BLaER1 (cell line): ENCODE data around the gene PDXK.

Experiments used
- H3K27ac ChIP-seq: shearing (Covaris generic); formaldehyde crosslinking; 2 replicates; pipeline ENCODE4 v1.8.1; 2022
- H3K27me3 ChIP-seq: shearing (Covaris generic); formaldehyde crosslinking; 2 replicates; pipeline ENCODE4 v1.8.1; 2022
- H3K36me3 ChIP-seq: shearing (Covaris generic); formaldehyde crosslinking; 2 replicates; pipeline ENCODE4 v1.8.1; 2022
- H3K4me1 ChIP-seq: shearing (Covaris generic); formaldehyde crosslinking; 2 replicates; pipeline ENCODE4 v1.8.1; 2022
- H3K4me2 ChIP-seq: shearing (Covaris generic); formaldehyde crosslinking; 2 replicates; pipeline ENCODE4 v1.8.1; 2022
- H3K4me3 ChIP-seq: shearing (Covaris generic); formaldehyde crosslinking; 2 replicates; pipeline ENCODE4 v1.8.1; 2022
- H3K9ac ChIP-seq: shearing (Covaris generic); formaldehyde crosslinking; 2 replicates; pipeline ENCODE4 v1.8.1; 2022
- H3K9me3 ChIP-seq: shearing (Covaris generic); formaldehyde crosslinking; 2 replicates; pipeline ENCODE4 v1.8.1; 2022
- H4K20me1 ChIP-seq: shearing (Covaris generic); formaldehyde crosslinking; 2 replicates; pipeline ENCODE4 v1.8.1; 2022
- Cebpa-rat ChIP-seq: shearing (Covaris generic); IDR thresholded peaks from 2 replicates; pipeline ENCODE4 v1.8.1; 2022

PDXK gene

DNA sequence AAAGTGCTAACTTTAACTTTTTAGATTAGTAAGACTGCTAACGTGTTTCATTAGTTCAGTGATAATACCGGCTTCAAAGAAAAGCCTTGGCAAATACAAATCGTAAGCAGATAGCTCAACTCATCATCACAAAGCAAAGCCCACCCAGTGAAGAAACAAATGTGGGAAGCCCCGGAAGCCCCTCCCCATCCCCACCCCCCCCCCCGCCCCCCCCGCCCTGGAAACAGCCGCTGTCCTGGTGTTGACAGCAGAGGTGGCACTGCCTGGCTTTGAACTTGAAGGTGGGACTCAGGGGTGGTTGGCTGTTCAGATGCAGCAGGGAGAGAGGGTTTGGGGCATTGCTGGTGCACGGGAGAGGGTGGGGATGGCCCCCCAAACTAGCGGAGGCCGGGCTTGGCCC is 14.1 kb downstream of the PDXK start:
- peaks cover 92% of the 10 kb centered on the region for H4K20me1 ChIP-seq
- peaks cover 73% of the 10 kb centered on the region for H3K4me1 ChIP-seq
- no peaks in the 10 kb centered on the region; the same call in 1 of the 2 replicates for H3K9me3 ChIP-seq
- peak overlapping the region; percentile 80 for H3K4me2 ChIP-seq
- H3K4me3 ChIP-seq = no peak overlapping the region
- TF ChIP-seq Cebpa-rat = no peak
- peaks cover 15% of the 10 kb centered on the region; the same call in 1 of the 2 replicates for H3K36me3 ChIP-seq
- H3K27ac ChIP-seq = 0 out of 2 replicates have a peak overlapping the region, but pooled peaks have one; percentile 14
- no peaks in the 10 kb centered on the region for H3K27me3 ChIP-seq
- H3K9ac ChIP-seq = no peak overlapping the region

DNA sequence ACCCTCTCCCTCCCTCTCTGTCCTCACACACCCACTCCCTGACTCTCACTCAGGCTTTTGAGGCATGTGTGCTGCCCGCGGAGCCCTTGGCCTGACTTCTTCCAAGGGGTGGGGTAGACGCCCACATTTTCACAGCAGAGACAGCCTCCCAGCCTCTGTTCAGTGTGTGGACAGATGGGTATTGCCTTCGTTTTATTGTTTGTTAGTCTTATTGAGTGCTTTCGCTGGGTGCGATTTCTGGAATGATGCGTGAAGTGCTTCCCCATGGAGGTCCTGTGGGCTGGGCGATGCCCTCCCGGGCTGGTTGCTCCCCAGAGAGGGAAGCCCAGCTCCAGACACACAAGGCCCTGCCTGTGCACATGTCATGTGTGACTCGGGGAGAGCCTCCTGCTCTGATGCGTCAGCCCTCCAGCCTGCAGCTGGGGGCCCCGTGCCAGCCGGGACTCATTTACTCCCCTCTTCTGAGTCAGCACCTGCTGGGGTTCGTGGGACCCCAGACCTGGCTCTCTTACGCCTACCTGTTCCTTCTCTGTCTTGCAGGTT is 14.7 kb downstream of the PDXK start:
- TF ChIP-seq Cebpa-rat = no peak
- Histone ChIP-seq H3K4me3 (no peak overlapping the region), H3K9ac (no peak overlapping the region), H3K9me3 (no peaks in the 10 kb centered on the region; the same call in 1 of the 2 replicates), H3K36me3 (peaks cover 19% of the 10 kb centered on the region; the same call in 1 of the 2 replicates), H3K4me2 (peak overlapping the region; percentile 80), H3K27me3 (no peaks in the 10 kb centered on the region), H4K20me1 (peaks cover 91% of the 10 kb centered on the region), H3K27ac (0 out of 2 replicates have a peak overlapping the region, but pooled peaks have one; percentile 14), H3K4me1 (peaks cover 68% of the 10 kb centered on the region)

DNA sequence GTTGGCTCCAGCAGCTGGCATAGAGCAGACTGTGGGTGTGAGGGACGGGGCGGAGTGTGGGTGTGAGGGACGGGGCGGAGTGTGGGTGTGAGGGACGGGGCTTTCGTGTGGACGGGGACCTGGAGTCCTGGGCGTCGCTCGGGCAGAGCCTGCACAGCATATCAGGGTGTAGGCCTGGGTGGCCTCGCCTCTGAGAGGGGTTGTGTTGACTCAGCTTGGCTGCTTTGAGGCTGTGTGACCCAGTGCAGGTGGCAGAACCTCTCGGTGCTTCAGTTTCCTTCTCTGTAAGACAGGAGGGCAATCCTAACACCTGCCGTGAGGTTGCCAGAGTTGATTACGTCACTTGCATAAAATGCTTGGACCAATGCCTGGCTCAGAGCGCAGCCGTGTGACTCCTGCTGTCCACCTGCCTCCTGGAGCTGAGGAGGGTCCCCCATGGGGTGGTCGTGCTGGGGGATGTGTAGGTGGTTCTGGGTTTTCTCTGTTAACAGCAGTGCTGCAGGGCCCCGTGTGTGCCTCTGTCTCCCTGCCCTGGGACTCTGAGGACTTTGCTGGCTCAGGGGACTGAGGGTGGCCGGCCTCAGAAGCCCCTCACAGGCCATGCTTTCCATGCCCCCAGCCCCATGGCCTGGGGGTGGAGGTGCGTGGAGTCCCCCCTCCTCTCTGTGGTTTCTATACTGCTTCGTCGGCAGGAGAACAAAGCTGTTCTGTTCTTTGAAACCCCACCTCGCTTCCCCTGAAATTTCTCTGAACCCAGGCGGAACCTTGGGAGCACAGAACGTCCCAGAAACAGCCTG is 15.4 kb downstream of the PDXK start:
- Histone ChIP-seq H4K20me1 (peaks cover 88% of the 10 kb centered on the region), H3K4me1 (peaks cover 67% of the 10 kb centered on the region), H3K4me3 (no peak overlapping the region), H3K36me3 (peaks cover 19% of the 10 kb centered on the region; the same call in 1 of the 2 replicates), H3K4me2 (peak overlapping the region; percentile 80), H3K27ac (no peak overlapping the region), H3K9ac (peak overlapping the region; percentile 23; the same call in 1 of the 2 replicates), H3K9me3 (no peaks in the 10 kb centered on the region; the same call in 1 of the 2 replicates), H3K27me3 (no peaks in the 10 kb centered on the region)
- TF ChIP-seq Cebpa-rat = no peak

DNA sequence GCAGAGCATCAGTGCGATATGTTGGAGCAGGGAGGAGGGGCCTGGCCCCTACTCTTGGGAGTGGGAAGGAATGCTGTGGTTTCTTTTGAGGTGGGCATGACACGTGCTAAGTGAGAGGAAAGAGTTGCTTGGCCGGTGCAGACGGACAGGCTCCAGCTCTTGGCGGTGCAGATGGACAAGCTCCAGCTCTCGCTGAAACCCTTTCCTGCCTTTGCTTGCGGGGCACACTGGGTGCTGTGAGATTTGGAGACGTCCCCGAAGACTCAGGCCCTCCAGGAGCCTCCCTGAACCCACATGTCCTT is 15.9 kb downstream of the PDXK start:
- H3K9ac ChIP-seq = peak overlapping the region; percentile 23; the same call in 1 of the 2 replicates
- H3K4me1 ChIP-seq = peaks cover 66% of the 10 kb centered on the region
- peaks cover 19% of the 10 kb centered on the region; the same call in 1 of the 2 replicates for H3K36me3 ChIP-seq
- H3K27ac ChIP-seq = no peak overlapping the region
- TF ChIP-seq Cebpa-rat = no peak
- no peak overlapping the region for H3K4me3 ChIP-seq
- peaks cover 83% of the 10 kb centered on the region for H4K20me1 ChIP-seq
- H3K27me3 ChIP-seq = no peaks in the 10 kb centered on the region
- peak overlapping the region; percentile 80 for H3K4me2 ChIP-seq
- H3K9me3 ChIP-seq = no peaks in the 10 kb centered on the region; the same call in 1 of the 2 replicates

DNA sequence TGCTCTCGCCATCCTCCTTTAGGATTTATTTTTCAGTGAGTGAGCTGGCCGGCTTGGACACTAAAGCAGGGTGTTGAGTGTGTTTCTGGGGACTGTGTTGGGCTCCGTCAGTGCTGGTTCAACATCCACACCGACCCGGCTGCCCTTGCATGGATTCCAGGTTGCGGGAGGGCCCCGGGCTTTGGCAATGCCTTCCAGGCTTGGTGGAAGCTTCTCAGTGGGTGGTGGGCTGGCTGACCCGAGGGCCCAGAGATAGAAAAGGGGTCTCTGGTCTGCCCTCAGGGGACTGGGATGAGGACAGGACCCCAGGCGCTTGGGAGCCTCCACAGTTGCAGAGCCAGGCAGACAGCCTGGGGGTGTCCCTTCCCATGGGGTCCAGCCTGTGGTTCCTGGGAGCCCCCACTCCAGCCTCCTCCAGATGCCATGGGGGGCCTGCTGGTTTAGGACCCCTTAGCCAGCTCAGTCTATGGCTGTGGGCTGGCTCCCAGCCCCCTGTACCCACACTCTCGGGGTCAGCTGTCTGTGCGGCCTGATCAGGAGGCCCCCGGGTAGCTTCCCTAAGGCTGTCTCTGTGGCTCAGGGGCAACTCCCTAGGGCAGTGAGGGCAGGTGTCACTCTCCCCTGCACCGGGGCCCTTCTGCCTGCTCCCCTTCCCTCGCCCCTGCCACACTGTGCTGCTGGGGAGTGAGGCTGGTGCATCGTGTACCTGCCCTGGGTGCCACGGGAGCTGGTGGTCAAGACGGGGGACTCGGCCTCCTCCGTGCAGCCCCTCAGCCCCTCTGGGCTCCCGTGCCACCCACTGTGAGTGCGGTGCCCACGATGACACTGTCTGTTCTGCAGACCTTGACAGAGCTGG is 16.5 kb downstream of the PDXK start:
- peaks cover 83% of the 10 kb centered on the region for H4K20me1 ChIP-seq
- H3K9ac ChIP-seq = peak overlapping the region; percentile 23
- H3K36me3 ChIP-seq = peaks cover 19% of the 10 kb centered on the region; the same call in 1 of the 2 replicates
- no peaks in the 10 kb centered on the region; the same call in 1 of the 2 replicates for H3K9me3 ChIP-seq
- H3K4me3 ChIP-seq = no peak overlapping the region
- peaks cover 71% of the 10 kb centered on the region for H3K4me1 ChIP-seq
- TF ChIP-seq Cebpa-rat = no peak
- H3K4me2 ChIP-seq = peak overlapping the region; percentile 80
- H3K27me3 ChIP-seq = no peaks in the 10 kb centered on the region
- 0 out of 2 replicates have a peak overlapping the region, but pooled peaks have one; percentile 9 for H3K27ac ChIP-seq

DNA sequence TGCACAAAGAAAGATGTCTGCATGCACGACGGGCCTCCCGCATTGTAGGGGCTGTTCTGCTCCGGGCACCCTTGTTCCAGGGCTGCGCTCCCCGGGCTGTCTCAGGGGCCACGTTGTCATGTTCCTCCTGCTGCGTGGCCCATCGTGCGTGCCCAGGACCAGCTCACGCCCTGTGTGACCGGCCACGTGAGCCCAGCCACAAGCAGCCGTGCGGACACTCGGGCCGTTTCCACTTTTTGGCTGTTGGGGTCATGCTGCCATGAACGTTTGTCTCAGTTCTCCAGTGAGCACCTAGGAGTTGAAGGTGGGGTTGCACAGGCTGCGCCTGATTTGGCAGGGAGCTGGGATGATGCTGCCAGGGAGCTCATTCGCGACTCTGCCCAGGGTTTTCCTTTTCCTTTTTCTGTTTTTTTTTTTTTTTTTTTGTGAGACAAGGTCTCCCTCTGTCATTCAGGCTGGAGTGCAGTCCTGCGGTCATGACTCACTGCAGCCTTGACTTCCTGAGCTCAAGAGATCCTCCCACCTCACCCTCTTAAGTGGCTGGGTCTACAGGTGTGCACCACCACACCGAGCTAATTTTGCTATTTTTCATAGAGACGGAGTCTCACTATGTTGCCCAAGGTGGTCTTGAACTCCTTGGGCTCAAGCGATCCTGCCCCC is 17.4 kb downstream of the PDXK start:
- H3K9ac ChIP-seq = no peak overlapping the region
- H3K27me3 ChIP-seq = no peaks in the 10 kb centered on the region
- peaks cover 78% of the 10 kb centered on the region for H4K20me1 ChIP-seq
- H3K4me1 ChIP-seq = peaks cover 76% of the 10 kb centered on the region
- no peak for TF ChIP-seq Cebpa-rat
- no peaks in the 10 kb centered on the region; the same call in 1 of the 2 replicates for H3K9me3 ChIP-seq
- peak overlapping the region; percentile 80 for H3K4me2 ChIP-seq
- no peak overlapping the region for H3K27ac ChIP-seq
- peaks cover 19% of the 10 kb centered on the region; the same call in 1 of the 2 replicates for H3K36me3 ChIP-seq
- no peak overlapping the region for H3K4me3 ChIP-seq

DNA sequence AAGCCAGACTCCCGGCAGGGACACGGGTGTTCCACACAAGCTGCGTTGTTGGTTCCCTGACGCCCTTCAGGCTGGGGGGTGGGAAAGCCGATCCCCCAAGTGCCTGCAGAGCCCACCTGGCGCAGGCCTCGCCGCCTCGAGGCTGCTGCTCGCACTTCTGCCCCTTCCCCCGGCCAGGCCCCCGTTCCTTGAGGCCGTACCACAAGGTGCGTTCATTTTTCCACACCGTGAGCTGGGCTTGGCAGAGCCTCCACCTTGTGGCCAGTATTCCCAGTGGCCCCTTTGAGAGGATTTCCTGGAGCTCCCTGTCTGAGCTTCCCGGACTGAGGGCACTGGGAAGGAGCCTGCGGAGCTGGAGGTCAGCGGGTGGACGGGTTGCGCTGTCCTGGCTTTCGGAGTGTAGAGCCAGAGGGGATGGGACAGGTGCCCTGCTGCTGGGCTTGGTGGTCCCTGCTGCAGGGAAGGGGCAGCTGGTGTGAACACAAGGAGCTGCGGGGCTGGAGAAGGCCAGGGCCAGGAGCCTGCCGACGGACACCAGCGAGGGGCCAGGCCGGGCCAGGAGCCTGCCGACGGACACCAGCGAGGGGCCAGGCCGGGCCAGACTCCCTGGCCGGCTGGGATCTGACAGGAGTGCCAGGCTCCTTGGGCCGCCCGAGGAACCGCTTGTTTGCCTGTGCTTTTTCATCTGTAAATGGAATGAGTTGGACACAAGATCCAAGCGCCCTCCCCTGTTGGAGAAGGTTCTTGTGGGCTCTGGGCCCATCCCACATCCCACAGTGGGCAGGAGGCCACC is 18.4 kb downstream of the PDXK start:
- no peak for TF ChIP-seq Cebpa-rat
- no peak overlapping the region for H3K4me3 ChIP-seq
- no peak overlapping the region for H3K27ac ChIP-seq
- peaks cover 26% of the 10 kb centered on the region; the same call in 1 of the 2 replicates for H3K36me3 ChIP-seq
- no peaks in the 10 kb centered on the region; the same call in 1 of the 2 replicates for H3K9me3 ChIP-seq
- 0 out of 2 replicates have a peak overlapping the region, but pooled peaks have one; percentile 80 for H3K4me2 ChIP-seq
- peaks cover 67% of the 10 kb centered on the region for H3K4me1 ChIP-seq
- H3K9ac ChIP-seq = no peak overlapping the region
- peaks cover 68% of the 10 kb centered on the region for H4K20me1 ChIP-seq
- no peaks in the 10 kb centered on the region for H3K27me3 ChIP-seq

DNA sequence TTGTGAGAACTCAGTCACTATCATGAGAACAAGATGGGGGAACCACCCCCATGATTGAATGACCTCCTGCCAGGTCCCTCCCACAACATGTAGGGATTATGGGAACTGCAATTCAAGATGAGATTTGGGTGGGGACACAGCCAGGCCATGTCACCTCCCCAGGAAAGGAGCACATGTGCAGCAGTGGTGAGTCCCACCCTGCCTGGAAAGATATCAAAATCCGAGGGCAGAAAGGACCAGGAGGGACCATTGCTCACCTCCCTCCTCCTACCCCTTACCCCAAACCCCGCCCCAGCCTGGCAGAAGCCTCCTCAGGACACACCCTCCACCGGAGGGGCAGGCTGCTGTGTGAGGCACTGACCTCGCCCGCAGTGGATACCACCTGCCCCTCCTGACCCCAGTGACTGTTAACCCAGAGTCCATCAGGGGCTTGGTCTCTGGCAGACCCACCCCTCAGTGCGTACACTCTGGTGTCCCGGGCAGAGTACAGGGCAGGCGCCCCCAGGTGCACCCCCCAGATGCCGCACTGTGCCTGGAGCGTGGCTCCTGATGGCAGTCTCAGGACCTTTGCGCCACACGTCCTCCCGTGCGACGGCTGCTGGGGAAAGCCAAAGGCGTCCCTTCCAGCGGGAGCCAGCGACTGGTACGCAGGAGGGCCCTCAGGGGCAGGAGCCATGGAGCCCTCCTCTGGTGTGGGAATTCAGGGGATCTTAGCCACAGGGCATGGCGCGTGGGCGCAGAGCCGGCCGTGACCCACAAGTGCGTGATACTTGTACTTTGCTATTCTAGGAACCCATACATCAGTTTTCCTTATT is 20.9 kb downstream of the PDXK start:
- TF ChIP-seq Cebpa-rat = no peak
- H3K4me3 ChIP-seq = no peak overlapping the region
- H3K4me1 ChIP-seq = peaks cover 44% of the 10 kb centered on the region
- H3K9ac ChIP-seq = no peak overlapping the region
- no peak overlapping the region for H3K27ac ChIP-seq
- H3K4me2 ChIP-seq = peak overlapping the region; percentile 71
- H3K27me3 ChIP-seq = no peaks in the 10 kb centered on the region
- H4K20me1 ChIP-seq = peaks cover 45% of the 10 kb centered on the region
- peaks cover 42% of the 10 kb centered on the region for H3K36me3 ChIP-seq
- no peaks in the 10 kb centered on the region; the same call in 1 of the 2 replicates for H3K9me3 ChIP-seq
